ENCODE results near the gene WDFY4. TPM values are rescaled to one million over a fixed set of nuclear protein-coding genes. Genes with fewer than 3 reads are reported as not detected.

Gene WDFY4
- total and polyA plus RNA-seq, 2 of the 13 experiments (the other 11 are each of a cell fraction or from before 2014, with no cell fraction given) = not detected

DNA sequence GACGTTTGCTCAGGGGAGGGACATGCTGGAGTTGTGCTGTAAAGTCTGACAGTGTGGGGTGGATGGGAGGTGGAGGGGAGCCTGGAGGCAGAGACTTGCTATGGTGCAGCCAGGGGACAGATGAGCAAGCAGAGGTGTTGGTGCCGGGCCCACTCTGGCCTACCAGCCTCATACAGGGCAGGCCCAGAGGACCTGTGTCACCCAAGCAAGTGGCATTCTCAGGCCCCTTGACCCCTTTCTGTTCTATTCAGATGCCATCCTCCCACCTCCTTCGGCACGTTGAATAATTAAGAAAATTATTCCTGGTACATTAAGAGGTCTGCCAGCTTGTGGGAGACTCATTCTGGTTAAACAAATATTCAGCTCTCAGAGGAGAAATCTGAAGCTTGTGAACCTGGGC is 8.5 kb downstream of the WDFY4 start:
- ChIA-PET CTCF (ENCODE audit: low intra/inter-chr PET ratio, low total read pairs) (no interaction called here), POLR2A (no interaction called here)
- H2AFZ ChIP-seq (ENCODE audit: low read length) = no peak overlapping the region
- ATAC-seq (no peak), DNase-seq (ENCODE audit: low spot score) (no peak), FAIRE-seq (no peak)
- in situ Hi-C loops (cut with HindIII; ENCODE audit: extremely low pct_ligation_motif_present, low pct_unique_long_range_greater_than_20kb) = no loop called here
- intact Hi-C loops (cut with micrococcal nuclease; ENCODE audit: unreplicated experiment) = no loop called here
- no peak overlapping the region for H3K27ac ChIP-seq (ENCODE audit: extremely low read length, insufficient read depth, low read length)
- H3K79me2 ChIP-seq (ENCODE audit: insufficient read depth, low read length) = no peaks in the 10 kb centered on the region
- no peaks in the 10 kb centered on the region for H3K36me3 ChIP-seq (replicated peaks in 1 of 2; ENCODE audit: control insufficient read depth in 1 of 2, insufficient read depth in 2 of 2, low read length in 2 of 2)
- no peaks in the 10 kb centered on the region for H3K4me1 ChIP-seq (ENCODE audit: insufficient read depth, low read length)
- BruUV-seq (replicated peaks) = no TSS peak
- WGBS (ENCODE audit: low lambda C conversion rate) = 2% methylated on average over 3 of the region's 4 CpGs
- no peaks in the 10 kb centered on the region for H4K20me1 ChIP-seq (ENCODE audit: insufficient read depth, low read length)
- H3K9ac ChIP-seq (ENCODE audit: insufficient read depth, low read depth, low read length) = no peak overlapping the region
- no peak overlapping the region for H3K4me3 ChIP-seq (replicated peaks in 1 of 3; ENCODE audit: insufficient read depth in 1 of 3, low read depth in 2 of 3, low read length in 3 of 3)
- no peak overlapping the region for H3K4me2 ChIP-seq (ENCODE audit: low read depth, low read length)
- no peaks in the 10 kb centered on the region for H3K9me3 ChIP-seq (ENCODE audit: low read length)
- H3K27me3 ChIP-seq (ENCODE audit: control insufficient read depth in 1 of 2, insufficient read depth in 2 of 2, low read length in 2 of 2) = peaks cover 0 to 4% of the 10 kb centered on the region in 2 experiments; a peak in 1 of 5 replicates
- no peak for TF ChIP-seq ASH2L (IDR thresholded peaks at IDR 0.05; ENCODE audit: insufficient read length, low read depth, low read length)
- TF ChIP-seq, protein P1, sequence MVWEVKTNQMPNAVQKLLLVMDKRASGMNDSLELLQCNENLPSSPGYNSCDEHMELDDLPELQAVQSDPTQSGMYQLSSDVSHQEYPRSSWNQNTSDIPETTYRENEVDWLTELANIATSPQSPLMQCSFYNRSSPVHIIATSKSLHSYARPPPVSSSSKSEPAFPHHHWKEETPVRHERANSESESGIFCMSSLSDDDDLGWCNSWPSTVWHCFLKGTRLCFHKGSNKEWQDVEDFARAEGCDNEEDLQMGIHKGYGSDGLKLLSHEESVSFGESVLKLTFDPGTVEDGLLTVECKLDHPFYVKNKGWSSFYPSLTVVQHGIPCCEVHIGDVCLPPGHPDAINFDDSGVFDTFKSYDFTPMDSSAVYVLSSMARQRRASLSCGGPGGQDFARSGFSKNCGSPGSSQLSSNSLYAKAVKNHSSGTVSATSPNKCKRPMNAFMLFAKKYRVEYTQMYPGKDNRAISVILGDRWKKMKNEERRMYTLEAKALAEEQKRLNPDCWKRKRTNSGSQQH (CRISPR knock-in tag; IDR thresholded peaks at IDR 0.05; ENCODE audit: low read depth) = no peak
- TF ChIP-seq HIVEP1 (CRISPR knock-in tag; IDR thresholded peaks at IDR 0.05) = no peak
- TF ChIP-seq, protein P2, sequence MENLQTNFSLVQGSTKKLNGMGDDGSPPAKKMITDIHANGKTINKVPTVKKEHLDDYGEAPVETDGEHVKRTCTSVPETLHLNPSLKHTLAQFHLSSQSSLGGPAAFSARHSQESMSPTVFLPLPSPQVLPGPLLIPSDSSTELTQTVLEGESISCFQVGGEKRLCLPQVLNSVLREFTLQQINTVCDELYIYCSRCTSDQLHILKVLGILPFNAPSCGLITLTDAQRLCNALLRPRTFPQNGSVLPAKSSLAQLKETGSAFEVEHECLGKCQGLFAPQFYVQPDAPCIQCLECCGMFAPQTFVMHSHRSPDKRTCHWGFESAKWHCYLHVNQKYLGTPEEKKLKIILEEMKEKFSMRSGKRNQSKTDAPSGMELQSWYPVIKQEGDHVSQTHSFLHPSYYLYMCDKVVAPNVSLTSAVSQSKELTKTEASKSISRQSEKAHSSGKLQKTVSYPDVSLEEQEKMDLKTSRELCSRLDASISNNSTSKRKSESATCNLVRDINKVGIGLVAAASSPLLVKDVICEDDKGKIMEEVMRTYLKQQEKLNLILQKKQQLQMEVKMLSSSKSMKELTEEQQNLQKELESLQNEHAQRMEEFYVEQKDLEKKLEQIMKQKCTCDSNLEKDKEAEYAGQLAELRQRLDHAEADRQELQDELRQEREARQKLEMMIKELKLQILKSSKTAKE (CRISPR knock-in tag; IDR thresholded peaks at IDR 0.05; ENCODE audit: borderline replicate concordance) = no peak
- no peak for TF ChIP-seq CREB1 (IDR thresholded peaks at IDR 0.05)
- no peak for TF ChIP-seq CREB1 (CRISPR knock-in tag; IDR thresholded peaks at IDR 0.05)
- TF ChIP-seq RBFOX2 (IDR thresholded peaks at IDR 0.05; ENCODE audit: low read depth, low read length) = no peak
- TF ChIP-seq PHF8 (CRISPR knock-in tag; IDR thresholded peaks at IDR 0.05) = no peak

All from HepG2 (cell line).